DMS 273 (cell line): Measurements from ENCODE around the gene MRPL21.
"Not testable (repeated sequence)": the region's sequence is repeated elsewhere in the genome, so short reads cannot be mapped to it uniquely, and the experiment has no call there.

Source experiments
- DNase-seq: peaks from one replicate; lab custom pipeline; 2025; ENCODE audit not compliant: unreplicated experiment; lab: John Stamatoyannopoulos, UW

The MRPL21 gene

GRCh38 chr11:68911731-68912130 is 8.1 kb upstream of the MRPL21 start:
- DNase-seq, result no peak

DNA sequence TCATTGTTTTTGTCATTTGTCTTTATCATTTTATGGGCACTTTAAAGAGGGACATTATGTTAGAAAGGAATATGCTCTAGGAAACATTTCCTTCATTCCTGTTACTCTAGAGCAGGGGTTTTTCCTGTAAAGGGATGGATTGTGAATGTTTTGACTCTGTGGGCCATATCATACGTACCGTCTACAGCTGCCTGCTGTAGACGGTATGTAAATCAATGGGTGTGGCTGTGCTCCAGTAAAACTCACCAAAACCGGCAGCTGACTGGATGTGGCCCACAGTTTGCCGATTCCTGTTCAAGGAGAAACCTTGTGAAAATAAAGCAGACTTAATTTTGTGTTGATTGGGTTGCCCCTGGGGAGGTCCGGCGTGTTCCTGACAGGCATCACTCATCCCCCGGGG is 7.3 kb upstream of the MRPL21 start:
- no peak for DNase-seq

DNA sequence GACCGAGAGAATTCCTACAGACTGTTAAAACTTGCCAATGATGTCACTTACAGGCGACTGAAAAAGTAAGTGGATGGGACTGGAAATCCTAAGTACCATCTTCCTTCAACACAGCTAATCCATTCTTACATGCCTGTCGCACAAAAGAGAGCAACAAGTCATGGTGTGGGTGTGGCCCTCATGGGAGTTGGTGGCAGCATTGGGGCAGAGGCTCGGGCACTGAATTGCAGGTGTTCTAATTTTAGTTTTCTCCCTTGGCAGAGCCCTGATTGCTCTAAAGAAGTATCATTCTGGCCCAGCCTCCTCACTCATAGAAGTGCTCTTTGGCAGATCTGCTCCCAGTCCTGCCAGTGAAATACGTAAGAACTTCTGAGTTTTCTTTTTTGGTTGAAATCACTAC is 4.6 kb upstream of the MRPL21 start:
- DNase-seq, result no peak

DNA sequence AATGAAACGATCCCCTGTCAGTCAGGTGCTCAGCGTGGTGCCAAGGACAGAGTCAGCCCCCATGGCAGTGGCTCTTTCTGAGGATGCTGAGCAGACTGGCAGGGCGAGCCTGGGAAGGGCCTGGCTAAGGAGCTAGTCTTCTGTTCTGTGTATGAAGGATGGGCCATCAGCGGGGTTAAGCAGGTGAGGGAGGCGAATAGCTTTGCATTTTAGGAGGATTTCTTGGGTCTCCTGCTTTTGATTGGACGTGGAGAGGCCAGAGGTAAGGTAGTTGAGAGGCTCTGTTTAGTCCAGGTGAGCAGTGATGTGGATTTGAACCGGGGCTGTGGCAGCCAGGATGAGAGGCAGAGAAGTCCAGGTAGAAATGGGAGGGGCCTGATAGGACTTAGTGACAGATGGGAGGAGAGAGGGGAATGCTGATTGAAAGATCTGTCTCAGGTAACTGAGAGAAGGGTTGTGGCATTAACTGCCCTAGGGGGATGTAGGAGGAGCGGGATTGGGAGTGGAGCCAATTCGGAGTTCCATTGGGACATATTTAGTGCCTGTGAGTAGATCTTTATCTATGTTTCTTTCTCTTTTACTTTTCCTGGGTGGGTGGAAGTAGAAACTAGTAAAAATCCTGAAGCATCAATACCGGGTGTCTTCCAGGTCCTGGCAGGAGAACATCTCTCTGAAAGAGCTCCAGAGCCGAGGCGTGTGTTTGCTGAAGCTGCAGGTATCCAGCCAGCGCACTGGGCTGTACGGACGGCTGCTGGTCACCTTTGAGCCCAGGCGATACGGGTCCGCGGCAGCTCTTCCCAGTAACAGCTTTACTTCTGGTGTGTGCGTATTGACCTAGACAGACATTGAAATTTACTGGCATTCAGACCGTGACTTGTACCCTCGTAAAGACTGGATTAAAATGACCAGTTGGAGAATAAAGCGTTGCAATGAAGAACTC is 2.1 kb upstream of the MRPL21 start:
- DNase-seq, result no peak

- peak; percentile 42 for DNase-seq
These were observed 716 bp upstream of the MRPL21 start for GRCh38 chr11:68904248-68904847.

GRCh38 chr11:68900835-68901381 is 2.7 kb downstream of the MRPL21 start:
- no peak for DNase-seq

GRCh38 chr11:68897441-68897840 is 6.2 kb downstream of the MRPL21 start:
- no peak for DNase-seq

- no peak for DNase-seq
These were observed 7.3 kb downstream of the MRPL21 start for GRCh38 chr11:68896171-68896959.

DNA sequence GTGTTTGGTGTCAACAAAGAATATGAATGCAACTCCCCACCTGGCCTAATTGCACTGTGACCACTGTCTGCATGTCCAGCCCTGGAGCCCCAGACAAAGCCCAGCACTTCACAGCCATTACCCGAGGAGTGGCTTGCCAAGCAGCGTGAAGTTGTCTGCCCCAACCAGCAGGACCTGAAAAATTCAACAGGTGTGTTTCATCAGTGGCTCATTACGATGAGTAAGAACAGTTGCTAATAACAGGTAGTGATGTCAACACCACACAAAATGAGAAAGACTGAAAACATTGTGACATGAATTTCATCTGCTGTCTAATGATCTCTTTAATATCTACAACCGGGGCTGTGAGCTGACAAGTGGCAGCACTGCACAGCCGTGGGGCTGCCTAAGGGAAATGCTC is 10.3 kb downstream of the MRPL21 start:
- no peak for DNase-seq

GRCh38 chr11:68892576-68892975 is 11.1 kb downstream of the MRPL21 start:
- no peak for DNase-seq

DNA sequence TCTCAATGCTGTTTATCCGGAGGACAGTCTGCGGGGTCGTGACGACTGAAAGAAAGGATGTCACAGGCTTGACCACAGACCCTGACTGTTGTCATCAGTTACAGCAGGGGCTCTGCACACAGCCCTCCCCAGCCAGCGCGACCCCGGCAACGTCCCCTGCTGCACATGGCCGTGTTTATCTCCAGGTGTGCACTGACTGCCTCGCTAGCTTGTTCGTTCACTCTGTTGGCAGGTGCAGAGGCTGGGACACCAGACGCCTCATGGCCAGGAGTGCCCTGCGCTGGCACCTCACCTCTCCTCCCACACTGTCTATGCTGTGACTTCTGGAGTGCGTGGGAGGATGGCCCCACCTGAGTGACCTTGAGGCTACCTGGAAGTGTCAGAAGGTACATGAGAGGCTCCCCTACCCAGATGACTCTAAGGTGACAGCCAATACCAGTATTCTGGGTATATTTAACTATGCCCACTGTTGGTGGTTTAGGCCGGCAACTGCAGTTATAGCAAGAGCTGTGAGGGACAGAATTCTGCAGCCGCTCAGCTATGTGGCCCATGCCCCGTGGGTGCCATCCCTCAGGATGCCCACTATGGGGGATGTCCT is 12.2 kb downstream of the MRPL21 start:
- DNase-seq, result no peak

DNA sequence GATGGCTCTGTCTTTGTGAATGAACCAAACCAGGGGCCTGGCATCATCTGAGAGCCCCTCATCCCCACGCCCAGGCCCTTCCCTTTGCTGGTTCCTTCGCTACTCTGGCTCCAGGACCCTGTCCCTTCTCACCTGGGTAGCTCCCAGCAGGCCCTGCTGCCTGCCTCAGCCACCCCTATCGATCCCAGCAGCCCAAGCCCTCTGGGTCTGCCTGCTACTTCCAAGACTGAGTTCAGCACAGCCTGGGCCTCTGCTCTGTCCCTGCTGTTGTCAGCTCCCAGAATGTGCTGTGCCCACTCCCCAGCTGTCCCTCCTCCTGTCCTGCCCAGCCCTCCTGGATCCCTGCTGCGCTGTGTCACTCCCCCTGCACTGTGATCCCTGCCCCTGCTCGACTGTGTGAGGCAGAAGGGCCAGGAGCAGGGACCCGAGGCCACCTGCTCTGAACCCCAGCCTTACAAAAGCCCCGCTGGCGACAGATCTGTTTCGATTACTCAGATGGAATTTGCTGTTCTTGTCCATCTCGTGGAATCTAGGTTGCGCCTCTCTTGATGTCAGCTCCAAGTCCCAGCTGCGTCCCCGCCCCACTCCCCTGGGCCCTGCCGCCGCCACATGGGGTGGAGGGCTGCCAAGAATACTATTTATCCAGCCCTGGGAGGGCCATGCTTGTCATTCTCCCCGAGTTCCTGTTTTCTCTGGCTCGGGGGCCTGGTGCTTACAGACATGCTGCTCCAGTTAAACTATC is 13.0 kb downstream of the MRPL21 start:
- DNase-seq, result no peak

- peak; percentile 22 for DNase-seq
These were observed 13.6 kb downstream of the MRPL21 start for GRCh38 chr11:68889948-68890446.

DNA sequence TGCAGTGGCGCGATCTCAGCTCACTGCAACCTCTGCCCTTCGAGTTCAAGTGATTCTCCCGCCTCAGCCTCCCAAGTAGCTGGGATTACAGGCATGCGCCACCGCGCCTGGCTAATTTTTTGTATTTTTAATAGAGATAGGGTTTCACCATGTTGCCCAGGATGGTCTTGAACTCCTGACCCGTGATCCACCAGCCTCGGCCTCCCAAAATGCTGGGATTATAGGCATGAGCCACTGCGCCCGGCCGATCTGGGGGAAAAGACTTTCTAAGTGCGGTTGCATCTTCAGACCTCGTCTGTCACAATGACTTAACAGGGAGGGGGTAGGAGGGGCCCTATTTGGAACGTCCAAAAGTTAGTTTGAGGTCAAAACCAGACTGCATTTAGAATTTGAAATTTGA is 18.8 kb downstream of the MRPL21 start:
- DNase-seq, result not testable (repeated sequence)

GRCh38 chr11:68882391-68882790 is 21.2 kb downstream of the MRPL21 start:
- no peak for DNase-seq

GRCh38 chr11:68881320-68881719 is 22.3 kb downstream of the MRPL21 start:
- DNase-seq, result no peak

DNA sequence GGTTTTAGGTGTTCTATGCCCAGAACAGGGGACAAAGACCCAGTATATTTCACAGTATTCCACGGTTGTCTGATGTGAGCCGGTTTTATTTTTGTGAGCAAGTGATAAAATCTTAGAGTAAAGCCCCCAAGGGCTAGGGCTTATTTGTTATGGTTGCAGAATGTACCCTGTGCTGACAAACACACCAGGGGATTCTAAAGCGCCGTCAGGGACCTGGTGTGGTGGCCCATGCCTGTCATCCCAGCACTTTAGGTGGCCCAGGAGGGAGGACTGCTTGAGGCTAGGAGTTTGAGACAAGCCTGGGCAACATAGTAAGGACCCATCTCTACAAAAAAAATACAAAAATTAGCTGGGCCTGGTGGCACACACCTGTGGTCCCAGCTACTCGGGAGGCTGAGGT is 22.8 kb downstream of the MRPL21 start:
- DNase-seq, result no peak

- DNase-seq, result no peak
These were observed 25.6 kb downstream of the MRPL21 start for GRCh38 chr11:68878022-68878421.

DNA sequence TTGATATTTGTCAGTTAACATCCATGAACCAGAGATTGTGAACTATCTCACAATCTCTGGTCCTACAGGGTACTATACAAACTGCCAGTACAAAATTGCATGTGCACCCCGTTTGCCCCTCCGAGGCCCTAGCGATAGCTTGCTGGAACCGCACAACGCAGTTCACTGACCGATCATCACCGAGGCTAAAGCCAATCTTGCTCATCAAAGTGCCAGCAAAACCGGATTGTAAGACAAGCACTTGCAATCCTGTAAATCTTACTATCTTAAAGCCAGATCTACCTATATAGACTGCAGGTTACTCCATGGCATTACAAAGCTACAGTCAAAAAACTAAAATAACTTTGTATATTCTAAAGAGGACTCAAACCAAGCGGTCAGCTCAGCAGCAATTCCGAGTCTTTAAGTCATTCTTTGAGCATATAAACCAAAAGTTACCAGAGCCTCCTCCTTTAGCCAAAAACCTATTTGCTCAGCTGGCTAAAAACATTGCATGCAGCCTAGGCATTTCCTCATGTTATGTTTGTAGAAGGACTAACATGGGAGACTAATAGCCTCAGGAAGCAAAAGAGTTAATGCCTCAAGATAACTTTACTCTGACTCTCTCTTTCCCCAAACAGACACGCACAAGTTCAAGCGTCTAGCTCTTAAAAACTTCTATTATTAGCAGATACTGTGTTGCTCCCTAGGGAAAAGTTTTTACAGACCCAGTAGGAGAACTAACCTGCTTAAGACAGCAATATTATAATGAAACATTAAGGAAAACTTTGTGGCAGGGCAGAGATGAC is 31.2 kb downstream of the MRPL21 start:
- DNase-seq, result no peak
